WTC11 (cell line): Measurements from ENCODE around the gene RANBP17. TPM values are rescaled to one million over a fixed set of nuclear protein-coding genes. Genes with fewer than 3 reads are reported as not detected.
A peak's percentile ranks its signal among the peaks of the same experiment; 100 is the strongest.

Experiments used
- ARID4B ChIP-seq: sonication (generic); formaldehyde crosslinking; IDR thresholded peaks from 2 replicates; pipeline ENCODE4 v1.8.0; 2023; ENCODE audit warnings: missing genetic modification reagents, mild to moderate bottlenecking, borderline replicate concordance
- ATF3 ChIP-seq: sonication (generic); formaldehyde crosslinking; conservative IDR thresholded peaks from 2 replicates; pipeline ENCODE4 v1.8.1; 2022; ENCODE audit warnings: mild to moderate bottlenecking, missing genetic modification reagents
- CREB1 ChIP-seq: sonication (generic); formaldehyde crosslinking; IDR thresholded peaks from 2 replicates; pipeline ENCODE4 v1.8.0; 2023; ENCODE audit warnings: mild to moderate bottlenecking, missing genetic modification reagents
- FOXK1 ChIP-seq: sonication (generic); formaldehyde crosslinking; IDR thresholded peaks from 2 replicates; pipeline ENCODE4 v1.8.0; 2022; ENCODE audit warnings: mild to moderate bottlenecking, moderate library complexity, missing genetic modification reagents
- FOXP4 ChIP-seq: sonication (generic); formaldehyde crosslinking; IDR thresholded peaks from 2 replicates; pipeline ENCODE4 v1.8.0; 2022; ENCODE audit warnings: mild to moderate bottlenecking, missing genetic modification reagents
- IRF1 ChIP-seq: sonication (generic); formaldehyde crosslinking; IDR thresholded peaks from 2 replicates; pipeline ENCODE4 v1.8.0; 2023; ENCODE audit warnings: missing genetic modification reagents
- KAT7 ChIP-seq: sonication (generic); formaldehyde crosslinking; IDR thresholded peaks from 2 replicates; pipeline ENCODE4 v1.8.1; 2023; ENCODE audit warnings: missing genetic modification reagents, mild to moderate bottlenecking, borderline replicate concordance
- MAX ChIP-seq: sonication (generic); formaldehyde crosslinking; IDR thresholded peaks from 2 replicates; pipeline ENCODE4 v1.8.0; 2022; ENCODE audit warnings: mild to moderate bottlenecking, missing genetic modification reagents
- MYBL2 ChIP-seq: sonication (generic); formaldehyde crosslinking; IDR thresholded peaks from 2 replicates; pipeline ENCODE4 v1.8.1; 2023; ENCODE audit warnings: mild to moderate bottlenecking, moderate library complexity, missing genetic modification reagents
- NR2C2 ChIP-seq: sonication (generic); formaldehyde crosslinking; IDR thresholded peaks from 2 replicates; pipeline ENCODE4 v1.8.0; 2022; ENCODE audit warnings: mild to moderate bottlenecking, missing genetic modification reagents
- NR3C1 ChIP-seq: sonication (generic); formaldehyde crosslinking; conservative IDR thresholded peaks from 2 replicates; pipeline ENCODE4 v1.8.1; 2023; ENCODE audit warnings: low read depth, mild to moderate bottlenecking, missing genetic modification reagents
- PREB ChIP-seq: sonication (generic); formaldehyde crosslinking; IDR thresholded peaks from 2 replicates; pipeline ENCODE4 v1.8.1; 2022; ENCODE audit warnings: mild to moderate bottlenecking, missing genetic modification reagents, moderate library complexity, borderline replicate concordance
- ZBTB43 ChIP-seq: sonication (generic); formaldehyde crosslinking; IDR thresholded peaks from 2 replicates; pipeline ENCODE4 v1.8.1; 2023; ENCODE audit warnings: mild to moderate bottlenecking, missing genetic modification reagents
- ZNF121 ChIP-seq: sonication (generic); formaldehyde crosslinking; IDR thresholded peaks from 2 replicates; pipeline ENCODE4 v1.8.0; 2023; ENCODE audit warnings: missing genetic modification reagents
- ZNF219 ChIP-seq: sonication (generic); formaldehyde crosslinking; IDR thresholded peaks from 2 replicates; pipeline ENCODE4 v1.8.0; 2023; ENCODE audit warnings: missing genetic modification reagents, mild to moderate bottlenecking, borderline replicate concordance
- ZNF263 ChIP-seq: sonication (generic); formaldehyde crosslinking; IDR thresholded peaks from 2 replicates; pipeline ENCODE4 v1.8.1; 2022; ENCODE audit warnings: low read depth, mild to moderate bottlenecking, moderate library complexity, missing genetic modification reagents
- ZNF317 ChIP-seq: sonication (generic); formaldehyde crosslinking; IDR thresholded peaks from 2 replicates; pipeline ENCODE4 v1.8.1; 2023; ENCODE audit warnings: low read depth, mild to moderate bottlenecking, moderate library complexity, missing genetic modification reagents, borderline replicate concordance
- ZNF425 ChIP-seq: fragments of 250-450 bp; sonication (Bioruptor Pico); conservative IDR thresholded peaks from 2 replicates; pipeline ENCODE4 v1.9.0; 2021; ENCODE audit warnings: mild to moderate bottlenecking
- ZNF532 ChIP-seq: fragments of 250-450 bp; sonication (Bioruptor Pico); IDR thresholded peaks from 2 replicates; pipeline ENCODE4 v1.9.0; 2021; ENCODE audit warnings: mild to moderate bottlenecking, borderline replicate concordance
- total RNA-seq: library from RNA; stranded (reverse); gene quantifications from 3 replicates; pipeline ENCODE4 v1.2.3, GENCODE V29; 2021

Gene RANBP17
- total RNA-seq, 1 experiment from 2014 or later = 23.1 TPM

GRCh38 chr5:170861917-170862766 is at the start of gene RANBP17 (continued):
- TF ChIP-seq ARID4B (CRISPR knock-in tag) (peak; percentile 83), NR2C2 (CRISPR knock-in tag) (no peak), CREB1 (no peak), ZNF425 (CRISPR knock-in tag) (no peak), ZBTB43 (0 out of 2 replicates have a peak, but pooled peaks have one; percentile 41), NR3C1 (CRISPR knock-in tag) (no peak), ZNF263 (CRISPR knock-in tag) (peak; percentile 52; the same call in 1 of the 2 replicates), ZNF219 (CRISPR knock-in tag) (peak; percentile 89; the same call in 1 of the 2 replicates), IRF1 (CRISPR knock-in tag) (no peak), ZNF121 (CRISPR knock-in tag) (0 out of 2 replicates have a peak, but pooled peaks have one; percentile 12), PREB (no peak), KAT7 (CRISPR knock-in tag) (peak; percentile 73; the same call in 1 of the 2 replicates), ATF3 (CRISPR knock-in tag) (0 out of 2 replicates have a peak, but pooled peaks have one; percentile 64), MYBL2 (CRISPR knock-in tag) (peak; percentile 35; the same call in 1 of the 2 replicates), FOXP4 (CRISPR knock-in tag) (peak; percentile 61), ZNF317 (CRISPR knock-in tag) (0 out of 2 replicates have a peak, but pooled peaks have one; percentile 15), MAX (peak; percentile 78), ZNF532 (CRISPR knock-in tag) (no peak), FOXK1 (CRISPR knock-in tag) (no peak)
